Right lobe of liver (tissue), 4 donors: ENCODE results near the gene SPRY4.

Source experiments
- POLR2A ChIP-seq: fragments of 450-650 bp; IDR thresholded peaks from one replicate; pipeline ENCODE4 v1.6.1; 2017; ENCODE audit warnings: antibody characterized with exemption, mild to moderate bottlenecking
- TF ChIP-seq, protein P1 (sequence below), 4 donors: fragments of 200-600 bp in 3 of 4; fragments of 450-650 bp in 1 of 4; IDR thresholded peaks; one replicate each; pipeline versions ENCODE4 v1.5.1 to v1.8.0; 2016 to 2022; ENCODE audit warnings: antibody characterized with exemption in 4 of 4, mild to moderate bottlenecking in 2 of 4
- donor health status: DM: no; HTN: no; CAD: no.
- donor health status: DM: no; HTN: no; CAD: no.
- donor health status: DM: no; HTN: yes; CAD: no.

- TF ChIP-seq, protein P1, sequence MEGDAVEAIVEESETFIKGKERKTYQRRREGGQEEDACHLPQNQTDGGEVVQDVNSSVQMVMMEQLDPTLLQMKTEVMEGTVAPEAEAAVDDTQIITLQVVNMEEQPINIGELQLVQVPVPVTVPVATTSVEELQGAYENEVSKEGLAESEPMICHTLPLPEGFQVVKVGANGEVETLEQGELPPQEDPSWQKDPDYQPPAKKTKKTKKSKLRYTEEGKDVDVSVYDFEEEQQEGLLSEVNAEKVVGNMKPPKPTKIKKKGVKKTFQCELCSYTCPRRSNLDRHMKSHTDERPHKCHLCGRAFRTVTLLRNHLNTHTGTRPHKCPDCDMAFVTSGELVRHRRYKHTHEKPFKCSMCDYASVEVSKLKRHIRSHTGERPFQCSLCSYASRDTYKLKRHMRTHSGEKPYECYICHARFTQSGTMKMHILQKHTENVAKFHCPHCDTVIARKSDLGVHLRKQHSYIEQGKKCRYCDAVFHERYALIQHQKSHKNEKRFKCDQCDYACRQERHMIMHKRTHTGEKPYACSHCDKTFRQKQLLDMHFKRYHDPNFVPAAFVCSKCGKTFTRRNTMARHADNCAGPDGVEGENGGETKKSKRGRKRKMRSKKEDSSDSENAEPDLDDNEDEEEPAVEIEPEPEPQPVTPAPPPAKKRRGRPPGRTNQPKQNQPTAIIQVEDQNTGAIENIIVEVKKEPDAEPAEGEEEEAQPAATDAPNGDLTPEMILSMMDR (IDR thresholded peaks at IDR 0.05), result no peak
- TF ChIP-seq POLR2A, result no peak
These were observed 16.5 kb downstream of the SPRY4 start for GRCh38 chr5:142308358-142308757.
